Anterior cingulate cortex (tissue), 58 donors: ENCODE data around the gene CTSL.

Source experiments
- DNase-seq, 58 donors: peaks; one replicate each; lab custom pipeline; 2025; lab: John Stamatoyannopoulos, UW

The CTSL gene

DNA sequence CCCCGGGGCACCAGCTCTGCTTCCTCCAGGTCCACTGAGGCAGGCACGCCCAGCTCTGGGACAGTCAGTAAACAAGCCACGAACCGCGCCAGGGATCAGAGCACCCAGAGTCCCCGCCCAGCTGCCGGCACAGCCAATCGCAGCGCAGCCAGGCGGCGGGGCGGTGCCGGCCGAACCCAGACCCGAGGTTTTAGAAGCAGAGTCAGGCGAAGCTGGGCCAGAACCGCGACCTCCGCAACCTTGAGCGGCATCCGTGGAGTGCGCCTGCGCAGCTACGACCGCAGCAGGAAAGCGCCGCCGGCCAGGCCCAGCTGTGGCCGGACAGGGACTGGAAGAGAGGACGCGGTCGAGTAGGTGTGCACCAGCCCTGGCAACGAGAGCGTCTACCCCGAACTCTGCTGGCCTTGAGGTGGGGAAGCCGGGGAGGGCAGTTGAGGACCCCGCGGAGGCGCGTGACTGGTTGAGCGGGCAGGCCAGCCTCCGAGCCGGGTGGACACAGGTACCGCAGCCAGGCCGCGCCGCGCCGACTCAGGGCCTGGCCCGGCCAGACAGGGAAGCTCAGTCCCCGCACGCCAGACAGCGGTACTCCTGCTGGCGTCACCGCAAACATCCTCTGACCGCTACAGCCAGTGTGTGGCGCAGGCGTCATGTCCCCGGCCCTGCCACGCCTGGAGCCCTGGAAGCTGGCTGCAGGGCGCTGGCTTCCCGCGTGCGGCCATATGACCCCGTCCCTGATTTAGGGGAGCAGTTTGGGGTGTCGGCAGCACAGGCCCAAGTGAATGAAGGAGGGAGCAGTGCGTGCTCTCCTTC is at the start of gene CTSL:
TSS of gene CTSL (plus strand) at position 220 of the 810 bp plus-strand sequence. CDS start 1,485 bp downstream, outside the sequence.
- DNase-seq = peak; percentile 65 to 97 (median 91)

DNA sequence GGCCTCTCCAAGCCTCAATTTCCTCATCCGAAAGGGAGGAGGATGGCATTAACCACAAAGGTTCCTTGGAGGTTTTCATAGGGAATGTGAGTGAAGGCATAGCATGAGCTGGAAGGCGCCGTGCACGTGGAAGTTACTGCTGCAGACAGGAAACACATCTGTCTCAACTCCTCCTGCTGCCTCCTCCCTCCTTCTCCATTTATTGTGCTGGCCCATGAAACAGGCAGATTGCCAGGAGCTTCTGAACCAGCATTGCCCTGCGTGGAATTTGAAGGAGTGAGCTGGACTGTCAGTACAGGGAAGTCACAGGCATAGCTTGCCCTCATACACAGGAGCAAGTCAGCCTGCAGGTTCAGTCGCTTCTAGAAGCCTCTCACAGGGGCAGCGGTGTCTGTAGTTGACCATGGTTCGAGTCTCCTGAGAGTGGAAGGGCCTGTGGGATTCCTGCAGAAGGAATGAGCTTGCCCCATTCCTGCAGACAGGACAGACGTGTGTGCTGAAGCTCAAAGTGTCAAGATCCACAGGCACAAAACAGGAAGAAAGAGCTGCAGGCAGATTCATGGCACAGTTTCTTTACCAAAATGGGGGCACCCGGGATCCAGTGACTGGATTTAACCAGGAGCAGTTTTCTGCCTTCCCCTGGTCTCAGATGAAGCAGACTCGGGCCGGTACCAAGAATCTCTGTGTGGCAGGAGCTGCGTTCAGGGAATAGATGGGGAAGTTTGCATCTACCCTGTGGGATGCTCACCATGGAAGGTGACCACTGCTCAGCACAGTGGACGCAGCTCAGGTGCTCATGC is 48.7 kb upstream of the CTSL start:
- peak in 2 of 58 donors; percentile 7 to 10 for DNase-seq

GRCh38 chr9:87677776-87678587 is 47.9 kb upstream of the CTSL start:
- no peak for DNase-seq

GRCh38 chr9:87678650-87679355 is 47.1 kb upstream of the CTSL start:
- peak in 45 of 58 donors; percentile 10 to 76 (median 35) for DNase-seq

DNA sequence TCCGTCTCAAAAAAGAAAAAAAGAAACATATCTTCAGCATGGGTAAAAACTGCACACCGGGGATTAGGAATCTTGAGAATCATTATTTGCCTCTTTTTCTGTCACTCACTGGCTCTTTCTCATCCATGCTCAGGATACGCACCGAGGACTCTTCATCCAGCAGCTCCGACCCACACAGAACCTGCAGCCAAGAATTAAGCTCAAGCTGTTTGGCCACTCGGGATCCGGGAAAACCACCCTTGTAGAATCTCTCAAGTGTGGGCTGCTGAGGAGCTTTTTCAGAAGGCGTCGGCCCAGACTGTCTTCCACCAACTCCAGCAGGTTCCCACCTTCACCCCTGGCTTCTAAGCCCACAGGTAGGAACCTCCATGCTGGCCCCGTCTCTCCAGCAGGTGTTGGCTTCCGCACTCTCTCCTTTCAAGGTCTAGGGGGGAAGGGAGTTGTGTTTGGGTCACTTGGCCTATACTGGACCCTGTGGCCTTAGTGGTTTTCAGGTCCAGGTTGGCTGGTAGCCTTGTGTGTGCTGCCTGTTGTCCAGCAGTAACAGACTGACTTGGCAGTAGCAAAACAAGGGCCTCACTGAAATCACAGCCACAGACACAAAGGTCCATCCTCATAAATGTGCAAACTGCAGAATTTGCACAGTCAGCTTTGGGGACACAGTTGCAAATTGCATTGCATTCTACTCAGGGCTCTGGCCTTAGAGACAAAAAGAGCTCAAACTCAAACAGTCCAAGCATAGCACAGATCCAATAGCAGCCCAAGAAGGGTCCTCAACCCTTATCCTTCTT is 44.5 kb upstream of the CTSL start:
- DNase-seq = peak in 14 of 58 donors; percentile 13 to 65 (median 34)

GRCh38 chr9:87682085-87682484 is 43.8 kb upstream of the CTSL start:
- no peak for DNase-seq

GRCh38 chr9:87682618-87683017 is 43.3 kb upstream of the CTSL start:
- DNase-seq = no peak

GRCh38 chr9:87683751-87684626 is 41.9 kb upstream of the CTSL start:
- no peak for DNase-seq

DNA sequence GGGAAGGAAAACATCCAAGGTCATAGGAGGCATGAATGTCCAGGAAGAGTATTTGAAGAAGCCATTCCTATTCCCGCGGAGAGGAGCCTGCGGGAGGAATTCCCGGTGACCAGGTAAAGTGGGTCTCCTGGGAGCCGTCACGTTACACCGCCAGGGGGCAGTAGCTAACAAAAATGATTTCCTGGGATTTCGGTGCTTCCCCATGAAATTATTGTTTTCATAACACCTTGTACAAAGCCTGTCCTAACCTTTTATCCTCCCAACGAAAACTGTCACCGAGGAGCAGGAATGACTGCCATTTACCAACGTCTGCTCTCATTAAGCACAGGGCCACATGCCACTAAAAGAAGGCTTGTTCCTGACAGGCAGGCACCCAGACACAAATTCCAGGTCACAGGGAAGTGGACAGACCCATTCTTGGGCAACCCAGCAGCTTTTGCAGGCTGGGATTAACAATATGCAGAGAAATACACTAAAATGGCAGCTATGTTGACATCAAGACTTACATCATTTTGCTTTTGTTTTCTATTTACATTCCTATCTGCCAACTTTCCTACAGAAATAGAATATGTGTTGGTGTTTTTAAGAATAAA is 41.2 kb upstream of the CTSL start:
- DNase-seq = peak in 32 of 58 donors; percentile 11 to 75 (median 32)

GRCh38 chr9:87685441-87685840 is 40.5 kb upstream of the CTSL start:
- no peak for DNase-seq

DNA sequence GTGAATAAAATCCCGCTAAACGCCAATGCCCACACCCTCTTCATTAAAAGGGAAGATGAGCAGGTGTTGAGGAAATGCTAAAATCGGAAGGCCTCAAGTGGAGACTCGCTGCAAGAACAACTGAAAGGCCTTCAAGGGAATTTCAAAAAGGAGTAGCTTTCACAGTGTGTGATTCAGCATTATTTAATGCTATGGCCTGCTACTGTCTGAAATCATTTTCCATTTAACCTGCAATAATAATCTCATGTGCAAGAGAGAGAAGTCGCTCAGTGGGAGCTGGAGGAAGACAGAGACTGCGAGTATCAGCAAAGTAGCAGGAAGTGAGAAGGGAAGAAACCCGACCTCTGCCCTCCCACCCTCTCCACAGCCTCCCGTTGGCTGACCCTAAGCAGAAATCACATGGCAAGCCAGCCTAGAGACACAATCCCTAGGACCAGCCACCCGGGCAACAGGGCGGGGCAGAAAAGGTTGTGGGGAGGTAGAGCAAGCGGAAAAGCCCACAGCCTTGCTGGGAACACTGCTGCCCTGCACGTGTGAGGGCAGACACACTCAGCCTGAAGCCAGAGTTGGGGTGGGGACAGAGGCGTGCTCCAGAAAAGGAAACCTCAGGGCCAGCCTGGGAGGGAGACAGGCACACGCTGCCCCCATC is 39.9 kb upstream of the CTSL start:
- peak in 7 of 58 donors; percentile 16 to 44 (median 26) for DNase-seq

DNA sequence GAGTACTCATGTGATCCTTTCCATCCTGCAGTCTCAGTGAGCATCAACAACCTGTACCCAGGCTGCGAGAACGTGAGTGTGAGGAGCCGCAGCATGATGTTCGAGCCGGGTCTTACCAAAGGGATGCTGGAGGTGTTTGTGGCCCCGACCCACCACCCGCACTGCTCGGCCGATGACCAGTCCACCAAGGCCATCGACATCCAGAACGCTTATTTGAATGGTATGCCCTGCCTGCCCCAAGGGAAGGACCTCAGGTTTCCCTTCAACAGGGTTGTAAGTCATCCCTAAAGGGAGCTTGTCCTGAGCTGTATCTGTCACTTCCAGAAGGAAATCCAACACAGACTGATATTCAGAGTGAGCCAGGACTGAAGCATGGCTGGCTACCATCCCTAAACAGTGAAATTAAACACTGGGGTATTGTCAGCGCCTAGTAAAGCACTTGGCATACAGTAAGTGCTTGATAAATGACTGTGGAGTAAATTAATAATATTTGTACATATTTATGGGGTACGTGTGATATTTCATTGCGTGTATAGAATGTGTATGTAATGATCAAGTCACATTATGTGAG is 39.3 kb upstream of the CTSL start:
- DNase-seq = peak in 3 of 58 donors; percentile 26 to 56 (median 32)

- DNase-seq = no peak
Measured at GRCh38 chr9:87687207-87687606, 38.7 kb upstream of the CTSL start.

- no peak for DNase-seq
Measured at GRCh38 chr9:87694236-87694755, 31.6 kb upstream of the CTSL start.

- DNase-seq = no peak
Measured at GRCh38 chr9:87695523-87695922, 30.4 kb upstream of the CTSL start.

DNA sequence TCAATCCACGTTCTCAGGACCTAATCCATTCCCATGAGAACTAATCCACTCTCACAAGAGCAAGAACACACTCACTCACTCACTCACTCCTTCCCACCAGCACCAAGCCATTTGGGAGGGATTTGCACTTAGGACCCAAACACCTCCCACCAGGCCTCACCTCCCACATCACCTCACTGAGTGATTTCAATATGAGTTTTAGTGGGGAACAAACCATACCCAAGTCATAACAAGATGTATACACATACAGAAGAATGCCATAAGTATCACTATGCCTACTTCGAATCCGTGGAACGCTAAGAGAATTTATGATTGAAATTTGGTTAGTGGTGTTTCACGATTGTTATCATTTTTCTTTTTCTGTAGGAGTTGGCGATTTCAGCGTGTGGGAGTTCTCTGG is 29.3 kb upstream of the CTSL start:
- DNase-seq = no peak
